ENCODE data around the gene CX3CR1.

CX3CR1 gene

DNA sequence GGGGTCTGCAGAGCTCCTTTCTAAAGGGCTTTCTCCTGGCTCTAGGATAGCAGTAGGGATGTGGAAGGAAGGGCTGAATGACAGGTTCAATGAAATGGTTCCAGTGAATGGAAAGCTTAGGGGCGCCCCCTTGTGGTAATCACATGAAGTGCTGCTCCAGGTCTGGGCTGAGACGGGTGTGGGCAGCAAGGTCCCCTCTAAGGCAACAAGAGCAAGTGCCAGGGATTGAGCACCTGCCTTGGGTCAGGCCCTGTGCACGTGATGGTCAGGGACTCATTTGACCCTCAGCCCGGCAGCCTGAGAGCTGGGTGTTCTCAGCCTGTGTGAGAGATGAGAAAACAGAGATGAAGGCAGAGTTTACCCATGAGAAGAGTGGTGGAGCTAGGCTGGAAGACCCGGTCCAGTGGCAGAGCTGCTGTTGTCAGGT is 12.1 kb upstream of the CX3CR1 start:
- DNase-seq, result peak; percentile 78

DNA sequence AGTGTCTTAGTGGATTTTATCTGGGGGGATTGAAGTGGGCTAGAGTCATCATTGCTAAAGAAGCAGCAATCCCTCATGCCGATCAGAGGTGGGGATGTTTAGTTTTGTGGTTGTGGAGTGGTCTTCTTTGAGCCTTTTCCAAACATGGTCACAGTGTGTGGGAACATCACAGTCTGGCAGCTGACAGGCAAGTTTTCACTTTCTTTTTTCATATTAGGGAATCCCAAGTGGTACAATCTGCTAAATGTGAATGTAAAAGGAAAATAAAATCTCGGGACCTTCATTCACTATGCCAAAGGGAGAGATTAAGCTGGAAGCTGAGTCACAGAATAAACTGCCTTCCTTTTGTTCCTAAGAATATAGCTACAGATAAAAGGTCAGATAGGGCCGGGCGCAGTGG is 10.4 kb upstream of the CX3CR1 start:
- no peak for DNase-seq

DNA sequence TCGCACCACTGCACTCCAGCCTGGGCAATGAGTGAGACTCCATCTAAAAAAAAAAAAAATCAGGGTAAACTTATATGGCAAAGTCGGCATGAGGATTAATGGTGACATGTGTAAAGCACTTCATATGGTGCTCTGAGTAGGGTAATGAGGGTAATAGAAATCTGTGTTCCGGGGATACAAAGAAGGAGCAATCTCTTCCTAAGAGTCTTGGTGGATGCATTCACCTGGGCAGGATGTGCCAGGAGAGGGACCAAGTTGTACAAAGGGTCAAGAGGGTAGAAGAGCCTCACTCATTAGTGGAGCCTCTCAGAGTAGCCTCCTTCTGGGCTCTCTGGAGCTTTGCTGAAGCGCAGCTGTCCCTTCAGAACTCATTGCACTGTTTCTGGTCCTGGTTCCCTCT is 9.3 kb upstream of the CX3CR1 start:
- no peak for DNase-seq

DNA sequence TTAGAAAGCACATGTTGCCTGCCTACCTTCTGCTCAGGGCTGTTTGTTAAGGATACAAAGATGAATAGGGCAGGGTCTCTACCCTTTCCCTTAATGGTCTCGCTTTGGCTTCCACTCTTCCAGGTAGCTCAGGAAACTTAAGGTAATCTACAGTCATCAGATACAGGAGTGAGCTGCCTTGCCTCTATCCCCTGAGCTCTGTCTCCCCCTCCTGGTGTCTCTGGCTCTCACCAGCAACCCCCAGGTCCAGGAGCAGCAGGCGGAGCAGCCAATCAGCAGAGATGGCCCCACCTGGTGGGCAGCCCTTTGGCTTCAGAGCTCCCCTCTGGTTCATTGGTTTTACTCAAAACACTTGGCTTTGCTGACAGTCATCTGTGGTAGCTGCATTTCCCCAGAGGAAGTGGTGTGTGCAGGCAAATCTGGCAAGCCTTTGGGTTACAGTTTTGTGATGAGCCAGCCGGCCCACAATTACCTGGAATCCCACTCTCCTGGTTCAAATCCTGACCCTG is 8.5 kb upstream of the CX3CR1 start:
- peak; percentile 88 for DNase-seq

DNA sequence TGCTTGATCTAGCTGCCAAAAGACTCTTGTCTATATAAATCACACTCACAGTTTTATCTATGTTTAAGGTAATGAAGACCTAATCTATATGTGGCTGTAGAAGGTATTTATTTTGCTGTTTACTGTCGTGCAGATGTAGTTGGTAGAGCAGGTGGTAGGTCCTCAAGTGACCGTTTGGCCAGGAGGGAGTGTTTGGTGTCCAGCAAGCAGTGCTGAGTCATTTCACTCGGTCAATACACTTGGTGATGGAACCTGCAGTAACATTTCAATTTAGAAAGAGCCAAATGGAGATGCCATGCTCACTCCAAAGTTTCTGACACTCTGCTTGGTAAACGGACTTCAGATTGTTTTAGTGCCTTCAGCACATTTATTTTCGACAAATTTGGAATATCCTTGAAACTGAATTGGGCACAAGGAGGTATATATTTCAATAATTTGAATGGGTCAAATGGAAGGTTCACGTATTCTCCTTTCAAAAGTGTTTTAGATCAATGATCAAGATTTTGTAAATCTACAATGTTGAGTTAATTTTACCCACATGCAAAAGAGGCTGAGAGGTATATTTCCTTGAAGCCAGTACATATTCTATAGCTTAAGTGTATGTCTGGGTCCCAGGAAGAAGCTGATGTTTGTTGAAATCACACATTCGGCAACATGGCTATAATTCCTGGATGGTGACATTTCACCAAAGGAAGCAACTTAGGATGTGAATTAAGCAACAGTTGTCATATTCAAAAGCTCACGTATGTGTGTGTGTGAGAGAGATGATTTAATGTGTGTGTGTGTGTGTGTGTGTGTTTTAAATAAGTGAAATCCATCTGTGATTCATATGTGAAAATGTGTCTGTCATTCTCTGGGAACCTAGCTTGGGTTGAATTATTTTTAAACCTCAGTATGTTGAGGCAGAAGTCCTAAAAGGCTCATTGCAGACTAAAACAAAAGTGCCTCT is 7.7 kb upstream of the CX3CR1 start:
- DNase-seq, result no peak

DNA sequence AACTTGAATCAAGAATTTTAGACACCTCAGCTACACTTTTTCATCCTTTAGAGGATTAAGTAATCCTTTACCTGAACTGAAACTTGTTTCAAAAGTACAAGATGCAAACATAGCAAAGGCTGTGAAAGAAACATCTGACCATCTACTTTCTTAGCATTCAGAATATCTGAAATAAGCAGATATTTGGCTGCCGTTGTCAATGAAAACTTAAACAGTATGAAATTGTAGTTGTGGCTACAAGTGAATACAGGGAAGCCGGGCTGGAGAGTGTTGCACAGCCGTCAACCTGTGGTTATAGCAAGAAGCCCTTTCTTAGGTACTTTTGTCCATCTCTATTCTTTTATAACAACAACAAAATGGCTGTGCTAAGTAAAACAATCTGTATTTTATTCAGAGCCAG is 6.9 kb upstream of the CX3CR1 start:
- DNase-seq, result no peak

DNA sequence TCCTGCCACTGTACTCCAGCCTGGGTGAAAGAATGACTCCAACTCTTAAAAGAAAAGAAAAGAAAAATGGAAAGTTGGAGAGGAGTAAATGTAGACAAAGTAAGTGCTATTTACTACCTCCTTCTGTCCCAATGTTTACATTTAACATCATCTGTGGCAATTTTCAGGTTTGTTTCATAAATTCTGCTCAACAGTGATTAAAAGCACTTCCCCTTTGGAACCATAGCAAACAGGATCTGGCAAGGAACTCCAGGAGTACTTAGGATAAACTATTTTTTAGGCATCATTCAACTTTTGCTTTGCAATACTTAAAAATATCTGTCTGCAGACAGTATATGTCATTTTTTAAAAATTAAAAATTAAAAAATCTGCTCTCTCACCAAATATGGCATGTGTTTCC is 5.5 kb upstream of the CX3CR1 start:
- DNase-seq, result no peak

DNA sequence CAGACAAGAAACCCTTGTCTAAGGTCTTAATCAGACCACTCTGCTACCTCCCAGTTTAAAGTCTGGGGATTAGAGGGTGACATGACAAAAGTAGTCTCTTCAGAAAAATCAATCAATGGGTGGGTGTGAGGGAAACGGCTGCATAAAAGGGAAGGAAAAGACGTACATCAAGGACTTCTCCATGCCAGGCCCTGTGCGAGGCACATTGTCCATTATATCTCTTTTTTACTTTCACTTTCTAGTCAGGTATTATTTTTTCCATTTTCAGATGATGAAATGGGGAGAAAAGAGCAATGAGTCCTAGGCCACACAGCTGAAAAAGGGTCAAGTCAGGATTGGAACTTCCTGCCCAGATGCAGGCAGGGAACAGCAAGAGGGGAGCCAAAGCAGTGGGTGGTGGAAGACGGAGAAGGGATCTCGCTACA is 4.6 kb upstream of the CX3CR1 start:
- no peak for DNase-seq

DNA sequence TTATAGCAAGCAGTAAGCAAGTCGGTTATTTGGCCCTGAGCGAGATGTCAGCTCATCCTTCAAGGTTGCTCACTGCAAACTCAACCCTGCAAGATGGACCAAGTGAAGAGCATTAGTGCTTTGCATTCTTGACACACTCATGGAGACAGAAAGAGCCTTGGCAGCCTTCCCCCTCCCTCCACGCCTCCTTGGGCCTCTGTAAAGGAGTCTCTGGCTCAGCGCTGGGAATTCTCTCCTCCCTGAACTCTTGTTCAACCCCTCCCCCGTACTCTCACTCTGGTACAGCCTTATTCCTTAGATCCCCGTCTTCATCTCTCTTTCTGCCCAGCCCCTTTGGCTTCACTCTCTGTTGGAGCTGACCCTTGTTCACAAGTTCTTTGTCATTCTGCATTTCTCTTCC is 2.2 kb upstream of the CX3CR1 start:
- no peak for DNase-seq

DNA sequence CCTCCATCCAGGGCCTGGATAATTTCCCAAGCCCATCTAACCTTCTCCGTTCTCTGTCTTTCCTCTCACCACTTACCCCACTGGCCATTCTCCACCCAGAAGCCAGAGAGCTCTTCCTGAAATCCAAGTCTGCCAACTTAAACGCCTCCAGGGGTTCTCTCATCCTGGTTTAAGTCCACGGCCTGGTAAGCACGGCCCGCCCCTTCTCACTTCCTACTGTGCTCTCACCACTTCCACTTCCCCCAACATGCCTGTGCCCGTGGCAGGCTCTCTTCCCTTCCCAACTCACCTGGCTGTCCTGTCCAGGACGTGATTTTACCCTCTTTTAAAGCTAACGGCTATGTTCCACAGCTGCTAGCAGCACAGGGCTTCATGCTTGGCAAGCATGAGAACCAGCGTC is 1.7 kb upstream of the CX3CR1 start:
- no peak for DNase-seq

DNA sequence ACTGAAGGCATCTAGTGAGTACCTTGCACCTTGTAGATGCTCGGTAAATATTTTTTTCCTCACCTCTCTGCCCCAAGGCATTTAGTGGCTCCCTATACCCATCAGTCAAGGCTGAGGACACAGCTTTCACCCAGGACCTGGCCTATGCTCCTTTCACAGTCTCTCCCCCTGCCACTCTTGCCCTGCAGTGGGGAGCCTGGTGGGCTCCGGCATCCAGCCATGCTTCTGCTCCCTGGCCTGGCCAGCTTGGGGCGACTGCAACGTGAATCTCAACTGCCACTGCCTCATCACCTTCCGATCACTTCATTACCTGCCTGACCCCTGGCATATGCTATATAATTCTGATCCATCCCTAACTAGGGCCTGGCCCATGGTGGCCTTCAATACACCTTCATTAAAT is 735 bp upstream of the CX3CR1 start:
- no peak for DNase-seq

DNA sequence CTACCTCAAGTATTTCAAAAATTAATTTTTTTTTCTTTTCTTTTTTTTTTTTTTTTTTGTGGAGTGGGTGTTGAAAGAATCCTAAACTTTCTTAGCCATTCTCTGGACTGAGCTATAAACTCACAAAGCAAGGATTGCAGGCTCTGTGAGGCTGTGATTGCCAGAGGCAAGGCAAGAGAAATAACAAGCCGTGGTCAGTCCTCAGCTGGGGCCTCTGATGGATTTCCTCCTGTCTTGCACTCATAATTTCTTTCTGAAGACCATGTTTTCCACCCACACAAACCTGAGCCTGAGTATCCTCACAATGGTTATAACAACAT is 1.3 kb downstream of the CX3CR1 start:
- DNase-seq, result no peak

DNA sequence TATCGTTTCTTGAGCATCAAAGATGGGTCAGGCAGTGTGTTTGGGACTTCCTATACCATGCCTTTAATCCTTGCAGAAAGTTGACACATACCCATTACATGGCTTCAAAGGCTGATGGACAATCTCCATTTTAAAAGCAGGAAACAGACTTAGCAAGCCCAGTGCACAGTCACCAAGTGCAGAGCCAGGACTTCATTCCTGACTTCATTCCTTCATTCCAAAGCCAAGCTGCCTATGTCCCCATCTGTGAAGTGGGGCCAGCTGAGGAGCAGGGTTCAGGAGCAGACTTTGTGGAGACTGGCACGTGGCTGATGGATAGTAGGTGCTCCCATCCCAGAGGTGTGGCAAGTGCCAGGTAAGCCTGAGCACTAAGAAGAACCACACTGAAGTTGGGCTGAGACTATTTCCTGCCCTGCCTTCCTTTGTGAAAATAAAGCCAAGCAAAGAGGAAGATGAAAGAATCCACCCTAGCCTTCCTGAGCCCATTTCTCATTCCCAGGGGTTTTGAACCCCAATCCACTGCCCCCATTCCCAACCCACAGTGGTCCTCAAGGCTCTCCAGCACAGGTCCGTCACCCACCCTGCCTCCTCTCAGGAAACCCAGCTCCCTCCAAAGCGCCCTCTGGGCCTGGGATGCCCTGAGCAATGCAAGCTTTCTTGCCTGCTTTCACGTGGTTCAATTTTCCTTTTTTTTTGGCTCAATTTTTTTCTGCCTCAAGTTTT is 1.8 kb downstream of the CX3CR1 start:
- no peak for DNase-seq

DNA sequence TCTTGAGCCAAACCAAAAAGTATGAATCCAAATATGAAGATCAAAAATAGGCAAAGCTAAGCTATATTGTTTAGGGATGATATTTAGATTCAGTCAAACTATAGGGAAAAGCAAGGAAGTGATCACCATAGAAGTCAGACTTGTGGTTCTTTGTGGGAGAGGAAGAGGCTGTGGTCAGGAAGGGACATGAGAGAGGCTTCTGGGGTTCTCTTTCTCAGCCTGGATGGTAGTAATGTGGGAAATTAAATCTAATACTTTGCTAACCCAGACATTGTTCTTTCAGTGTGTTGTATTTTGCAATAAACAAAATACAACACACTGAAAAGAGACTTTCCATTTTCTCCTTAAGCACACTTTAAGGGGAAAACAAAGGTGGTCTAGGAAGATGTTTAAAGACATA is 3.1 kb downstream of the CX3CR1 start:
- no peak for DNase-seq

DNA sequence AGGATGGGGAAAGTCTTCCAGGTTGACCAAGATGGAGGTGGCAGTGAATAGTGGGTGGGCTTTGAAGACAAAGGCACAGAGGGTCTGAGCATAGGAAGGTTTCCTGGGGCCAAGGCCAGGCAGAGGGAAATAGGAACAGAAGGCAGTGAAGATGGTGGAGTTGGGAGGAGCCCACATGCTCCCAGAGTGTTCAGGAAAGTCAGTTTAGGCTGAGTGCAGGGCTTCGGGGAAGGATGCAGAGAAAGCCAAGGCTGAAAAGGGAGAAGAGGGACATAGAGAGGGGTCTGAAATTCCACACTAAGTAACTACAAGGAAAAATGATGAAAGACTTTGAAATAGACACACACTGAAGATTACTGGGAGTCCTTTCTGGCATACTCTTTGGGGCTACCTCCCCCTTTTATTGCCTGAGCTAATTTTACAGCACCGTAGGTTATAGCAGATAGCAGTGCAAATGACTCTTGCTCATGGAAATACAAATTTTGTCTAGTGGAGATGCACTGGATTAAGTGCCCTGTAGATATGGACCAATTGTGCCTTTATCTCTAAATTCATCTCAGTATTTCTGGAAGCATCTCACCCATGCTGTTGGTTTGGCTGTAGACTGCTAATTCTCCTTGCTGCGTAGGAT is 3.8 kb downstream of the CX3CR1 start:
- no peak for DNase-seq

DNA sequence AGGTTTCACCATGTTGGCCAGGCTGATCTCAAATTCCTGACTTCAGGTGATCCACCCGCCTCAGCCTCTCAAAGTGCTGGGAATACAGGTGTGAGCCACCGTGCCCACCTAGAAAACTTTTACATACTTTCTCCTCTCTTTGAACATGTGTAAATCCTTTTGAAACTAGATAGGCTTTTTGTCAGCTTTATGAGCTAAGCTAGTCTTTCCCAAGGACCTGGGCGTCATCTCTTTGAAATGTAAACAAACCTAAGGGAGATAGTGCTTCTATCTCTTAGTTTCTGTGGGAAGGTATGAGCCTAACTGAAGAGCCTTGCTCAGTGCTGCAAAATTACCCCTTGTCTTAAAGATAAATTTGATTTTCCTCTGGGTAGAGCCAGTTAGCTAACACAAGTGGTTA is 4.8 kb downstream of the CX3CR1 start:
- DNase-seq, result no peak

DNA sequence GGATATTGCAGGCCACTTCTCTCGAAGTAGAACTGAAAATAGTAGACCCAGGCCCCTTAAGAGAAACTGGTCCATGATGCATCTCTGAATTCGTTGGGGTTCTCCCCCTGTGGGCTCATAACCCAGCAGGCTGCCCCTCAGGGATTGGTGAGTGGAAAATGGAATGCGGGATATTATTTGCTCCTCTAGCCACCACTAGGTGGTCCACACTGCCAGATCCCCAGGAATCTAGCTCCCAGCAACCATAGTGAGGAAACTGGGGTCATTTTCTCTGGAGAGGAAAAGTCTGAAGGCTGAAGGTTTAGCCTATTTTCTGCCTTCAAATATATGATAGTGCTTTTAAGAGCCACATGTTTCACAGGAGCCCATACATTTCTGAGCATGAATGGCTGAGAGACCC is 6.7 kb downstream of the CX3CR1 start:
- DNase-seq, result no peak

DNA sequence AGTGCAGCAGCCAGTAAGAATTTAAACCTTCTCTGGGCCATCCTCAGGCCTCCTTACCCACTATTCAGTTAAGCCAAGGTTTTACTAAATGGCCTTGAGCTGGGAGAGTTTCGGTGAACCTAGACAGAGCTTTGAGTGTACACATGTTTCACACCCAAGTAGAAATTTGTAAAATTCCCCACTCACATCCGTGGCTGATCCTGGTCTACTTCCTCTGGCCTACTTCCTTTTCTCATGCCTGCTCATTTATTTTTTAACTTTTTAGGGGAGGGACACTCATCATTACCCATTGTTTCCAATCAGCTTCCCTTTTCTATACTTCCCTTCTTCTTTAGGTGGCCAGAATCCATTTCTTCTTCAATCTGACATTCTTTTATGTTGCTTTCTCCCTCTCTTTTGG is 7.6 kb downstream of the CX3CR1 start:
- no peak for DNase-seq

DNA sequence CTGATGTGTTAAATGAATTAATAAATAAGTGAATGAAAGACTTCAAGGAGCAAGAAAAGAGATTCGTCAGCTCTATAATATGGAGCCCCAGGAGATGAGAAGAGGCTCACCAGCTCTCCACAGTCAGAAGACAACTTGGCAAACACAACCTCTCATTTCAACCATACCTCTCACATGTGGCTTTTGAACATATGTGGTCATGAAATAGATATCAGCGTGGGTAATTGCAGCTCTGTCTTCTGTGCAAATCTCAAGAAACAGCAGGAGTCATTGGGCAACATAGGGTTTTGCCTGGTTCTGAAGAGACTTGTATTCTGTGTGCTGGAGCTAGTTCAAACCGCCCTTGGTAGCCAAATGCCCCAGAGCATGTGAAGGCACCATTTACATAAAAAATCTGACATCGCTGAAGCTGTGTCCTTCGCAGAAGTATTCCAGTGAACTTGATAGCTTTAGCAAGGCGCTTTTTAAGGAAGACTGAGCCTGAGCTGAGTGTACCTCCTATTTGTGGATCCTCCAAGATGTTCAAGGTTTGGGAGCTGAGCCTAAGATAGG is 8.4 kb downstream of the CX3CR1 start:
- DNase-seq, result no peak

DNA sequence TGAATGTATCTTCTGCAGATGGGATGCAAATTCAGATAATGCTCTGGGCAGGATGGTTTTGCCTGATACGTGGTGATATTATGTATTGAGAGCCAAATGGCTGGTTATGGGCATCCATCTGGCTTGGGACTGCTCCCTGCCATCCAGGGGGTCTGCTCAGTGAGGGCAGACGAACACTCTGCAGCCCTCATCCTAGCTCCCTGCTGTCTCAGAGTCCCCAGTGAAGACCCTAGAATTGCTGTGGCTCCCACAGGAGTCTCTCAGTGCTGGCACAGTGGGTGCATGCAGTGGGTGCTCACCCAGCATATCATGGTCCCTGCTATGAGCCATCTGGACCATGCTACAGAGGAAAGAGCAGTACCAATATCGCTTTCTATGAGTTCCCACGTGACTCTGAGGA is 10.3 kb downstream of the CX3CR1 start:
- DNase-seq, result no peak

DNA sequence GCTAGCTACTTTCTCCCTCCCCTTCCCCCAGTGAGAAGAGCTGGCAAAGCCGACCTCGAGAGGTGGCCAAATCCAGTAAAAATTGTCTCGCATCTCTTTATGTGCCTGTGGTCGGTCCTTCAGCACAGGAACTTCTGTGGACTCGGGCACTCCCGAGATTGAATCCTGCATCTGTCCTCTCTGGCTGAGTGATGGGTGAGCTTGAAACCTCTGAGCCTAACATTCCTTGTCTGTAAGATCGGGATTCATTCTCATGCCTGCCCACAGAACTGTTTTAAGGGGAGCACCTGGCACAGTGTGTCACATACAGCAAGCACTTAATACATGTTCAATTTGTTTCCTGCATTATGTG is 11.3 kb downstream of the CX3CR1 start:
- DNase-seq, result no peak

DNA sequence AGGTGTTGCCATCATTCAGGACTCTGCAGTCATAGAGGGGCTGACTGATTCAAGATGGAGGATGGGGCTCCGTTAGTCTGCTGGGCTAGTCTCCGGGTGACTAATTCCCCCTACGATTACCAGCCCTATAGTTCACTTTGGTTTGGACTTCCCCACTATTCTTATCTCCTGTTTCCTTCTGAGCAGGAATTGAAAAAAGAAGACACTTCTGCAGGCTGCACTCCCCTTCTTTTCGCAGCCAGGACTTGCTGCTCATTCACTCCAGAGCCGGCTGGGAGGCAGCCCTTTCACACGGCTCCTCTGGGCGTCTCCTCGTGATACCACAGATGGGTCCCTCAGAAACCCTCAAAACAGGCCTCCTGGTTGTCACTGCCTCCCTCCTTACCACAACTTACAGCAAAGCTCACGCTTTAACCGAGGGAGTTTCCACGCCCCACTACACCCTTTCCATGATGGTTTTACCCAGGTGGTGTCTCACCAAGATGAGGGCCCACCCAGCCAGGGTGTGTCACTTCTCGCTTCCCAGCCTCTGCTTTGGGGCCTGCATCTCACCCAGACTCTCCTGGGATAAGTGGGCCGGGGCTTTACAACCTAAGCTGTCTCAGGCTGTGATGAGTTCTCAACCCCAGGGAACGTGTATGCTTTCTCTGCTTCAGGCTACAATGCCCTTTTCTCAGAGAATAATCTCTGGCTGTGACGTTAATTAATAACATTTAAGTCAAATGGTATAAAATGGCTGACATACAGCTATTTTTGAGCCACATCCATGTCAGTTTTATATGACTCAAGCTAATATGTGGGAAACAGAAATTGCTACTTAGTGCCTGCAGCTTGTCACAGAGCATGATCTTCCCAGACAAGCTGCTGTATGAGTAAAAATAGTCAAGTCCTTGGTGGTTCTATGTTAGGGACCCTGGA is 11.9 kb downstream of the CX3CR1 start:
- peak; percentile 82 for DNase-seq

Data from CD4-positive, alpha-beta T cell treated with Interleukin-12 subunit alpha and Interleukin-12 subunit beta, for 1 hour (primary cell).